IMR-90 (cell line): Measurements from ENCODE around the gene TFB1M. TPM values are rescaled to one million over a fixed set of nuclear protein-coding genes. Genes with fewer than 3 reads are reported as not detected.

Experiments used
- ATAC-seq: fragments of 200-7000 bp; cut with Tn5 transposase; 2 replicates; pipeline ENCODE4 v1.9.1; 2020; ENCODE audit warnings: low read depth, mild to moderate bottlenecking, moderate library complexity
- BruUV-seq: library from RNA; stranded (reverse); fragments of 400-500 nt; replicated peaks from 2 replicates; lab custom pipeline; 2021; lab: Mats Ljungman, UMichigan
- CTCF ChIA-PET: fragments of 300-600 bp; formaldehyde crosslinking; extraction: SDS; loops from one replicate; lab custom pipeline; 2021; ENCODE audit warnings: antibody characterized with exemption; lab: Yijun Ruan, JAX
- POLR2A ChIA-PET: fragments of 300-600 bp; sonication (Branson Sonifier 250); formaldehyde crosslinking; loops from one replicate; lab custom pipeline; 2022; ENCODE audit warnings: antibody characterized with exemption; ENCODE audit not compliant: unreplicated experiment; lab: Charles Lee
- DNase-seq: peaks from one replicate; pipeline ENCODE4 v3.0.0; 2013
- H2AFZ ChIP-seq: replicated peaks from 2 replicates; pipeline ENCODE3; 2013; ENCODE audit warnings: low read length, mild to moderate bottlenecking; ENCODE audit not compliant: poor library complexity
- H2AK5ac ChIP-seq: 2 replicates; pipeline ENCODE4 v1.6.1; 2013; ENCODE audit warnings: low read depth, low read length, inconsistent platforms
- H2AK9ac ChIP-seq: replicated peaks from 2 replicates; pipeline ENCODE3; 2013; ENCODE audit warnings: mild to moderate bottlenecking, low read depth, low read length, moderate library complexity; ENCODE audit not compliant: poor library complexity
- H2BK120ac ChIP-seq: 2 replicates; pipeline ENCODE4 v1.6.1; 2013; ENCODE audit warnings: low read depth, low read length, inconsistent platforms
- H2BK15ac ChIP-seq: 3 replicates; pipeline ENCODE4 v1.6.1; 2013; ENCODE audit warnings: low read depth, low read length, inconsistent platforms
- H2BK20ac ChIP-seq: 2 replicates; pipeline ENCODE4 v1.6.1; 2013; ENCODE audit warnings: low read depth, mild to moderate bottlenecking, inconsistent platforms, low read length, moderate library complexity
- H2BK5ac ChIP-seq: 2 replicates; pipeline ENCODE4 v1.6.1; 2013; ENCODE audit warnings: mild to moderate bottlenecking, low read depth, low read length, inconsistent platforms; ENCODE audit not compliant: poor library complexity, severe bottlenecking
- H3K14ac ChIP-seq: replicated peaks from 2 replicates; pipeline ENCODE4 v1.6.1; 2013; ENCODE audit warnings: low read depth, low read length, inconsistent platforms
- H3K18ac ChIP-seq: 2 replicates; pipeline ENCODE4 v1.6.1; 2013; ENCODE audit warnings: low read depth, low read length, control low read depth
- H3K23ac ChIP-seq: 2 replicates; pipeline ENCODE4 v1.6.1; 2013; ENCODE audit warnings: low read depth, low read length, inconsistent platforms
- H3K27ac ChIP-seq: 2 replicates; pipeline ENCODE4 v1.5.1; 2013; ENCODE audit warnings: mild to moderate bottlenecking, control low read depth, low read length; ENCODE audit not compliant: insufficient read depth
- H3K27me3 ChIP-seq: 2 replicates; pipeline ENCODE4 v1.6.1; 2013; ENCODE audit warnings: low read length; ENCODE audit not compliant: control insufficient read depth, insufficient read depth
- H3K36me3 ChIP-seq: 2 replicates; pipeline ENCODE4 v1.6.1; 2013; ENCODE audit warnings: low read length, mixed read lengths; ENCODE audit not compliant: control insufficient read depth, insufficient read depth
- H3K4ac ChIP-seq: 2 replicates; pipeline ENCODE4 v1.6.1; 2013; ENCODE audit warnings: low read depth, low read length, inconsistent platforms
- H3K4me1 ChIP-seq: 2 replicates; pipeline ENCODE4 v1.6.1; 2013; ENCODE audit warnings: low read length, mixed read lengths; ENCODE audit not compliant: control insufficient read depth, insufficient read depth
- H3K4me2 ChIP-seq: 2 replicates; pipeline ENCODE4 v1.6.1; 2013; ENCODE audit warnings: low read depth, mild to moderate bottlenecking, control low read depth, low read length, moderate library complexity
- H3K4me3 ChIP-seq: 2 replicates; pipeline ENCODE4 v1.5.1; 2013; ENCODE audit warnings: low read depth, mild to moderate bottlenecking, control low read depth, low read length, moderate library complexity; ENCODE audit not compliant: insufficient read depth
- H3K56ac ChIP-seq: 2 replicates; pipeline ENCODE4 v1.6.1; 2013; ENCODE audit warnings: low read length, inconsistent platforms; ENCODE audit not compliant: insufficient read depth; ENCODE audit errors: extremely low read depth
- H3K79me1 ChIP-seq, 2 experiments: 2 replicates each; pipeline ENCODE4 v1.6.1; 2013; ENCODE audit warnings: low read length in 2 of 2, inconsistent platforms in 1 of 2, low read depth in 1 of 2
- H3K9ac ChIP-seq: 2 replicates; pipeline ENCODE4 v1.6.1; 2013; ENCODE audit warnings: low read depth, low read length, control low read depth
- H3K9me1 ChIP-seq: 2 replicates; pipeline ENCODE4 v1.6.1; 2013; ENCODE audit warnings: low read length, inconsistent platforms; ENCODE audit not compliant: insufficient read depth
- H3K9me3 ChIP-seq: 2 replicates; pipeline ENCODE4 v1.6.1; 2013; ENCODE audit warnings: low read length; ENCODE audit not compliant: control insufficient read depth, insufficient read depth
- H4K20me1 ChIP-seq: 2 replicates; pipeline ENCODE4 v1.6.1; 2013; ENCODE audit warnings: low read length, inconsistent platforms; ENCODE audit not compliant: insufficient read depth
- H4K5ac ChIP-seq: 2 replicates; pipeline ENCODE4 v1.6.1; 2013; ENCODE audit warnings: mild to moderate bottlenecking, low read depth, low read length, control low read depth
- H4K8ac ChIP-seq, 2 experiments: 2 replicates each; pipeline ENCODE4 v1.6.1; 2013; ENCODE audit warnings: low read depth in 2 of 2, low read length in 2 of 2, control low read depth in 1 of 2, inconsistent platforms in 1 of 2
- H4K91ac ChIP-seq: 2 replicates; pipeline ENCODE4 v1.6.1; 2013; ENCODE audit warnings: low read depth, low read length, inconsistent platforms; ENCODE audit not compliant: insufficient read depth
- ELK1 ChIP-seq: fragments of 150-350 bp; IDR thresholded peaks from 2 replicates; pipeline ENCODE4 v1.6.1; 2016; ENCODE audit warnings: low read depth, mild to moderate bottlenecking, low read length, moderate library complexity, borderline replicate concordance
- MAZ ChIP-seq: IDR thresholded peaks from 2 replicates; pipeline ENCODE4 v1.6.1; 2012; ENCODE audit warnings: low read depth, mild to moderate bottlenecking, low read length, improper control_type of control experiment, moderate library complexity, borderline replicate concordance
- WGBS, 2 experiments: methylation state at CpG; one replicate each; pipeline versions ENCODE4 v1.1.5 to v1.1.7; 2013; ENCODE audit warnings: missing lambda C conversion rate in 2 of 2; ENCODE audit not compliant: insufficient read length in 1 of 2; ENCODE audit errors: extremely low coverage in 2 of 2; 5-methylcytosine and 5-hydroxymethylcytosine counted together
- dilution Hi-C: fragments of 300-500 bp; cut with HindIII; formaldehyde crosslinking; loops from one replicate; pipeline ENCODE4 v1.14.3; 2018; ENCODE audit warnings: low sequenced_read_pairs; ENCODE audit not compliant: unreplicated experiment
- in situ Hi-C: fragments of 300-500 bp; cut with MboI; formaldehyde crosslinking; loops from 3 replicates; pipeline ENCODE4 v1.14.3; 2019; ENCODE audit warnings: low sequenced_read_pairs, inconsistent platforms, mixed read lengths
- intact Hi-C: fragments of 100-400 bp; cut with micrococcal nuclease; formaldehyde crosslinking; loops from 2 replicates; pipeline ENCODE4 v1.10.0; 2022
- polyA plus RNA-seq, 3 experiments: library from polyadenylated mRNA; depleted of rRNA; stranded (reverse); fragments of >200 nt; gene quantifications; 2 replicates each; pipeline ENCODE4 v1.2.3, GENCODE V29; 2012; ENCODE audit warnings: low replicate concordance in 1 of 3
- total RNA-seq: library from RNA; depleted of rRNA; stranded (reverse); fragments of >200 nt; gene quantifications from 2 replicates; pipeline ENCODE4 v1.2.3, GENCODE V29; 2012

The TFB1M gene
- total and polyA plus RNA-seq, 2 of the 4 experiments (the other 2 are of a cell fraction): 18.1 to 22.4 TPM

GRCh38 chr6:155278319-155279049 lies 35.8 kb downstream of the TFB1M start:
- no peak overlapping the region for H3K14ac ChIP-seq
- no peak overlapping the region for H3K23ac ChIP-seq
- no peaks in the 10 kb centered on the region for H3K9me3 ChIP-seq
- H4K91ac ChIP-seq: no peak overlapping the region
- CTCF ChIA-PET: interaction anchor here (1.4 kb wide), 1 partner anchor 10 kb away, joined by 5 read pairs; no protein-coding TSS in a partner anchor
- TF ChIP-seq MAZ: no peak
- TF ChIP-seq ELK1: no peak
- no peak overlapping the region for H2AK9ac ChIP-seq
- no peak overlapping the region for H3K4me3 ChIP-seq
- 0 out of 2 replicates have a peak, but pooled peaks cover under 1% of the 10 kb centered on the region for H4K20me1 ChIP-seq
- H3K79me1 ChIP-seq: peaks cover 5 to 24% of the 10 kb centered on the region in 2 experiments; a peak in 3 of 4 replicates
- peaks cover 10% of the 10 kb centered on the region for H3K4me1 ChIP-seq
- ATAC-seq: no peak
- no peak overlapping the region for H3K4me2 ChIP-seq
- no peak overlapping the region for H3K9ac ChIP-seq
- H3K4ac ChIP-seq: no peak overlapping the region
- H3K36me3 ChIP-seq: peaks cover 8% of the 10 kb centered on the region
- no peak overlapping the region for H4K8ac ChIP-seq
- no TSS peak for BruUV-seq
- H2BK120ac ChIP-seq: no peak overlapping the region
- H2BK20ac ChIP-seq: no peak overlapping the region
- dilution Hi-C loops (no loop called here), in situ Hi-C loops (no loop called here), intact Hi-C loops (no loop called here)
- H4K5ac ChIP-seq: no peak overlapping the region
- WGBS, 2 experiments: no CpG with 5 or more reads among the region's 5 CpGs
- H3K56ac ChIP-seq: no peak overlapping the region
- POLR2A ChIA-PET: no interaction called here
- H3K27me3 ChIP-seq: no peaks in the 10 kb centered on the region
- H3K27ac ChIP-seq: no peak overlapping the region
- peaks cover 13% of the 10 kb centered on the region for H3K9me1 ChIP-seq
- H2BK5ac ChIP-seq: no peak overlapping the region
- H2AFZ ChIP-seq: no peak overlapping the region
- DNase-seq: no peak
- H3K18ac ChIP-seq: no peak overlapping the region
- 0 out of 2 replicates have a peak overlapping the region, but pooled peaks have one; percentile 14 for H2AK5ac ChIP-seq
- H2BK15ac ChIP-seq: no peak overlapping the region
